Common myeloid progenitor, CD34-positive (primary cell): ENCODE data around the gene PDE7B.

ENCODE experiments used
- CTCF ChIA-PET: fragments of 350-600 bp; sonication (Branson Sonifier 250); formaldehyde crosslinking; loops from one replicate; lab custom pipeline; 2021; ENCODE audit warnings: antibody characterized with exemption; lab: Charles Lee
- POLR2A ChIA-PET: fragments of 350-600 bp; sonication (Branson Sonifier 250); formaldehyde crosslinking; loops from one replicate; lab custom pipeline; 2021; ENCODE audit warnings: antibody characterized with exemption; lab: Charles Lee
- DNase-seq, 3 donors: peaks; one replicate each; pipeline versions ENCODE4 v3.0.0 to v3.0.0-alpha.2; 2013
- H3K27ac ChIP-seq, 2 experiments: 1 replicate in 1 of 2; 2 replicates in 1 of 2; pipeline ENCODE4 v1.7.0; 2013; ENCODE audit warnings: inconsistent platforms in 2 of 2, low read length in 2 of 2, mild to moderate bottlenecking in 2 of 2, low read depth in 1 of 2, moderate library complexity in 1 of 2; ENCODE audit not compliant: severe bottlenecking in 2 of 2, insufficient read depth in 1 of 2, poor library complexity in 1 of 2
- H3K27me3 ChIP-seq, 5 experiments: replicated peaks in 2 of 5; 1 replicate in 3 of 5; 2 replicates in 2 of 5; pipeline versions ENCODE4 v1.6.1 to v1.7.0; 2013; ENCODE audit warnings: low read length in 4 of 5, mild to moderate bottlenecking in 2 of 5, moderate library complexity in 2 of 5, inconsistent platforms in 1 of 5; ENCODE audit not compliant: insufficient read depth in 5 of 5, control insufficient read depth in 4 of 5
- H3K36me3 ChIP-seq, 4 experiments: 1 replicate in 2 of 4; 2 replicates in 2 of 4; pipeline versions ENCODE4 v1.6.1 to v1.7.0; 2013; ENCODE audit warnings: low read length in 3 of 4, control low read depth in 1 of 4, mild to moderate bottlenecking in 1 of 4; ENCODE audit not compliant: control insufficient read depth in 4 of 4, insufficient read depth in 4 of 4
- H3K4me1 ChIP-seq, 4 experiments: 1 replicate in 3 of 4; 2 replicates in 1 of 4; pipeline versions ENCODE4 v1.6.1 to v1.7.1; 2013; ENCODE audit warnings: low read length in 3 of 4, mild to moderate bottlenecking in 3 of 4, control low read depth in 1 of 4, inconsistent platforms in 1 of 4, moderate library complexity in 1 of 4; ENCODE audit not compliant: control insufficient read depth in 4 of 4, insufficient read depth in 4 of 4; ENCODE audit errors: control extremely low read depth in 1 of 4
- H3K4me3 ChIP-seq, 7 experiments: 1 replicate in 4 of 7; 2 replicates in 3 of 7; pipeline versions ENCODE4 v1.5.1 to v1.7.0; 2013; ENCODE audit warnings: mild to moderate bottlenecking in 7 of 7, low read length in 6 of 7, moderate library complexity in 6 of 7, inconsistent platforms in 2 of 7, low read depth in 2 of 7, control low read depth in 1 of 7; ENCODE audit not compliant: insufficient read depth in 4 of 7, control insufficient read depth in 1 of 7; ENCODE audit errors: extremely low read depth in 1 of 7
- H3K9me3 ChIP-seq, 5 experiments: 1 replicate in 4 of 5; 2 replicates in 1 of 5; pipeline versions ENCODE4 v1.6.1 to v1.7.1; 2013; ENCODE audit warnings: low read length in 4 of 5, mild to moderate bottlenecking in 2 of 5, inconsistent platforms in 1 of 5, low read depth in 1 of 5, moderate library complexity in 1 of 5; ENCODE audit not compliant: control insufficient read depth in 4 of 5, insufficient read depth in 2 of 5; ENCODE audit errors: control extremely low read depth in 1 of 5
- WGBS: methylation state at CpG from one replicate; pipeline ENCODE4 v1.1.5; 2013; ENCODE audit not compliant: insufficient coverage; 5-methylcytosine and 5-hydroxymethylcytosine counted together

The PDE7B gene

DNA sequence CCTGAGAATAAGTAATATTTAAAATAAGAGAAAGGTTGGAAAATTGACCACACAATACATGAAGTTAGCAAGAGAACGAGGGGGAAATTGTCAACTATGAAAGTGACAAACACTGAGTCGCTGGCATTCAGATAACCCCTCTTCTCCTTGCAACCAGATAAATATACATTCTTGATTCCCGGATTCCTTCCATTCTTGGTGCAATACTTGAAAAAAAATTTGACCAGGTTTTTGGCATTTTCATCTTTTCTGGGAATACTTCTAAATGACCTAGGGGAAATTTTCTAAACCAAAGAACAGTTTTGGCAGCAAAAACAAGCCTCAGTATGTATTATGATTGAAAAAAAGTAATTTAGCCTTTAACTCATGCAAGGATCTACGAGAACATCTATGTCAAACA is 164.0 kb downstream of the PDE7B start:
- H3K9me3 ChIP-seq = no peaks in the 10 kb centered on the region
- 90% methylated on average over 2 of the region's 4 CpGs for WGBS
- no peak overlapping the region for H3K27ac ChIP-seq
- no peak for DNase-seq
- ChIA-PET POLR2A (no interaction called here), CTCF (no interaction called here)
- H3K27me3 ChIP-seq = no peaks in the 10 kb centered on the region
- no peaks in the 10 kb centered on the region for H3K36me3 ChIP-seq
- no peak overlapping the region for H3K4me3 ChIP-seq
- H3K4me1 ChIP-seq = peaks cover 0 to 3% (median 0%) of the 10 kb centered on the region in 4 experiments

DNA sequence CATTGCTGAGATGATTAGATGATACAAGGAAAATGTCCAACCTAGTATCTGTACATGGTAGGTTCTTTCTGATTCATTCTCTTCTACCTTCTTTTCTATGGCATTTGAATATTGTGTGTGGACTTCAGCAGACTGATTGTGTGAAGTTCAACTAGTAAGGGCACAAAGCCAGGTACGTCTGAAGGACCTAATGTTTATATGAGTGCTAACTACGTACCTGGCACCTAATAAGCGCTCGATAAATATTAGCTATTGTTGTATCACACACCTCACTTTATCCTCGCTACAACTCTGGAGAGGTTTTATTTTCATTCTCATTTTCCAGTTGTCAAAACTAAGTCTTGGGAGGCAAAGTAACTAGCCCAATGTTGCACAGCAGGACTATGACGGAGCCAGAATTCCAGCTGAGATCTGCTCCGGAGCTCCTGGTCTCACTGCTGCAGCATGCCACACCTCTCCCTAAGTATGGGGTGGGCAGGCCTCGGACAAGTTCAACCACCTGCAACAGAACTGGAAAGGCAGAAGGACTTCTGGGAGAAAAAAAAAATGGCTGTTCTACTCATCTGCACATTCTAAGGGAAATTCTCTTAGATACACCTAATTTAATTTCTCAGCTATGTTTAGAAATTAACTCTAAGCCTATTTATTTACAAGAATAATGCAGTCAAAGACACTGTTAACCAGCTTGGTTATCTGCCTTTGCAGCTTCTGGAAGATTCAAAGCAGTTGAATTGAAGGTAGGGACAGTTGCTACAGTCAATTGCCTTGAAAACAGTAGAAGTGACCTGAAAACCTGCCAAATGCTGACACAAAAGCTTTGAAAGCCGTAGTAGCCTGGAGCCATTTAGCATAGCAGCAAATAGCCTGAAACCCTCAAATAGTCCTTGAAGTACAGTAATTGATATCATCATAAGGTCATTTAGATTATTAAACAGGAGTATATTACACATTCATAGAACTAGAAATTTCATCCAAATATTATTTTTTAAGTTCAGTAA is 165.0 kb downstream of the PDE7B start:
- ChIA-PET POLR2A (no interaction called here), CTCF (interaction anchor here (0.6 kb wide), 1 partner anchor 565 kb away, joined by 3 read pairs; no protein-coding TSS in a partner anchor)
- WGBS = 100% methylated on average over 3 of the region's 9 CpGs
- H3K27me3 ChIP-seq = no peaks in the 10 kb centered on the region
- no peaks in the 10 kb centered on the region for H3K36me3 ChIP-seq
- peaks cover 0 to 2% (median 0%) of the 10 kb centered on the region in 4 experiments for H3K4me1 ChIP-seq
- no peak for DNase-seq
- no peak overlapping the region for H3K4me3 ChIP-seq
- no peak overlapping the region for H3K27ac ChIP-seq
- H3K9me3 ChIP-seq = no peaks in the 10 kb centered on the region

DNA sequence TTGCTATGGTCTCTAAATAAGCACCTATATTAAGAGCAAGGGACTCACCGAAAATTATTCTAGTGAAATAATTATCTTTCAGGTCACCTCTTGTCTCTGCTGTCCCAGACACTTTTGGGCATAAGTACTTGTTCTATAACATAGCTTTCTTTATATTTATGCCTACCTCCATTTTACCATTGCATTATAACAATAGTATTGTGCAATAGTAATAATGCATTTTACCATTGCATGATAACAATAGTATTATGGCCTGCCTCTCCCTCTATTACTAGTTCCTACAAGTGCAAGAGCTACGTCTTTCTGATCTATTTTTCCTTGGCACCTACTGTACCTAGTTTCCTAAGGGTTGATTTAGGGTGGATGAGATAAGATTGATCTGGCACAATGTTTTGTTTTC is 169.2 kb downstream of the PDE7B start:
- no peaks in the 10 kb centered on the region for H3K4me1 ChIP-seq
- ChIA-PET POLR2A (no interaction called here), CTCF (no interaction called here)
- WGBS = no CpG with 5 or more reads among the region's 2 CpGs
- H3K36me3 ChIP-seq = no peaks in the 10 kb centered on the region
- H3K27me3 ChIP-seq = no peaks in the 10 kb centered on the region
- no peak for DNase-seq
- no peak overlapping the region for H3K27ac ChIP-seq
- no peaks in the 10 kb centered on the region for H3K9me3 ChIP-seq
- H3K4me3 ChIP-seq = no peak overlapping the region

DNA sequence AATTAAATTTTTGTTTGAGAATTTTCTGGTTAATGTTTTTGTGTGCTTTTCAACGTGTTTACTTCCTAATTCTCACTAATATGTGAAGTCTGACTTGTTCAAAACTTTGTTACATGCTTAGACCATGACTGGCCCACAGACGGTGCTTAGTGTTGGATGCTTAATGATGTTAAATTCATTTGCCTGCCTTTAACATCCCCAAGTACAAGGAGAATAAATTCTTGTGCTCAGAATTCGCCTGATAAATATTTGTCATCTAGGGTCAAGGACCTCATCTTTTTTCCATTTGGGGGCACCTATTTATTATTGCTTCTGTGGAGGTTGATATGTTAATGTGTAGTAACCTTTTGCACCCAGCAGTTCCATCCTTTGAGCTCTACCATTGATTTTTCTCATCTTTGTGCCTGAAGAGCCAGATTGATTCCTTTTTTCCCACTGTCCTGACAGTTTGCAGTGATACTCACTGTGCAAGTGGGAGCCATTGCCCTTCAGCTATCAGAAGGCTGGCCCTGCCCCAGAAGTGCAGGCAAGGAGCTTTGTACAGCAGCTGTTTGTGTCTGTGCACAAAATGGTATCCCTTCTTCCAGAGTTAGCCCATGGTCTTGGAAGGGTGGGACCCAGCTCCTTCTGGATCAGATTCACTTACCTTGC is 170.8 kb downstream of the PDE7B start:
- H3K27me3 ChIP-seq = no peaks in the 10 kb centered on the region
- H3K9me3 ChIP-seq = no peaks in the 10 kb centered on the region
- H3K36me3 ChIP-seq = no peaks in the 10 kb centered on the region
- WGBS = 86% methylated on average over 1 of the region's 3 CpGs
- H3K4me1 ChIP-seq = no peaks in the 10 kb centered on the region
- H3K4me3 ChIP-seq = no peak overlapping the region
- CTCF ChIA-PET = interaction anchor here (0.9 to 1.5 kb wide), 2 partner anchors 10 to 180 kb away, joined by 3 to 5 read pairs; no protein-coding TSS in a partner anchor
- DNase-seq = no peak
- no peak overlapping the region for H3K27ac ChIP-seq
- POLR2A ChIA-PET = interaction anchor here (0.6 kb wide), 1 partner anchor 1785 kb away, joined by 4 read pairs; no protein-coding TSS in a partner anchor

DNA sequence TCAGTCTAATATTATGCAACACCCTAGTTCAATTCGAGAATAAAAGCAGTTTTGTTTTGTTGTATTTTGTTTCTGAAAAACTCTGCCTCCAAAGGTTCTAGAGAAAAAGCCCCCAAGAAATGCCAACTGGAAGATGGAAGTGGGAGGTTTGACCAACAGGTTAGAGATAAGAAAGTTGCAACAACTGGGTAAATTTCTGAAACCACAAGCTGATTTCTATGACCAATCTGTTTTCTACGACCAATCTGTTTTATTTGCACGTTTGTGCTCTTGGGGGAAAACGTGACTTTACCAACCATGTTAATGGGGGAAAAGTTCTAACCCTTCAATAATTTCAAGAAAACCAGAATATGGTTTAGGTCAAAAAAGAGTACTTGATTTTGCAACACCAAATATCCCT is 173.2 kb downstream of the PDE7B start:
- Histone ChIP-seq H3K27me3 (no peaks in the 10 kb centered on the region), H3K4me1 (no peaks in the 10 kb centered on the region), H3K9me3 (no peaks in the 10 kb centered on the region), H3K4me3 (no peak overlapping the region), H3K27ac (no peak overlapping the region), H3K36me3 (no peaks in the 10 kb centered on the region)
- ChIA-PET POLR2A (no interaction called here), CTCF (no interaction called here)
- WGBS = 100% methylated on average over 3 of the region's 4 CpGs
- DNase-seq = no peak

DNA sequence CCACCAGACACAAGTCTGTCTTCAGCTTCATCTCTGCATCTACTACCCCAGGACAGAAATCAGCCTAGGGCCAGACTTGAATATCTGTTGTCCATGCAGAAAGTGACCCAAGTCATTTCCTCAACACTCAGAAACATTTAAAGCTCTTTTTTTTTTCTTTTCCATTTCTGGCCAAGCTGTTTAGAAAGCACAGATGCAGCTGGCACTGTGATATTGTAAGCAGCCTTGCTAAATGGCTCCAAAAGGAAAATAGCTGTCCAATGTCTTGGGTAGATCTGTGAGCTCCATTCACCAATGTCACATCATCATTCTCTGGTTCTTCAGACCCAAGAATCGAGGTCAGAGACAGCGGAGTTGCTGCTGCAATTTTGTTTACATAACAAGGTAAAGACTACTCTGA is 174.2 kb downstream of the PDE7B start:
- no peak overlapping the region for H3K27ac ChIP-seq
- H3K4me1 ChIP-seq = no peaks in the 10 kb centered on the region
- WGBS = 100% methylated on average over 2 of the region's 2 CpGs
- DNase-seq = no peak
- no peaks in the 10 kb centered on the region for H3K27me3 ChIP-seq
- no peaks in the 10 kb centered on the region for H3K36me3 ChIP-seq
- CTCF ChIA-PET = no interaction called here
- H3K4me3 ChIP-seq = no peak overlapping the region
- no peaks in the 10 kb centered on the region for H3K9me3 ChIP-seq
- POLR2A ChIA-PET = interaction anchor here (0.6 kb wide), 1 partner anchor 87 kb away, joined by 3 read pairs; no protein-coding TSS in a partner anchor

DNA sequence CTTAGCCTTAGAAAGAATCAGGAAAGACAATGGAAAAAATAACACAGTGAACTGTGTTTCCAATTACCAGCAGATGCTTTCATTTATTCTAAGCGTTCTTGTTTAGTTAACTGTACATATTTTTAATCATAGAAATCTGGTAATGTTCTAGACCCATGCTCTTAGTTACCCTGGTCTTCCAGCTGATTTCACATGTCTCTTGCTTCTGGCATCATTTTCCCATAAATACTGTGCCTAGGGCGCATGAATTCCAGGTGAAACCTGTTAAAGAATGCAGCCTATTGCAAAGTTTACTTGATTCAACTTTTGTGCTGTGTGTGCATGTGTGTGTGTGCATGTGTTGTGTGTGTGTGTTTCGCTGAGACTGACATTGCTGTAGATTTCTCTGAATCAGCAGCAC is 178.6 kb downstream of the PDE7B start:
- H3K4me1 ChIP-seq = peaks cover 0 to 1% (median under 1%) of the 10 kb centered on the region in 4 experiments
- no peaks in the 10 kb centered on the region for H3K27me3 ChIP-seq
- no peaks in the 10 kb centered on the region for H3K9me3 ChIP-seq
- H3K36me3 ChIP-seq = no peaks in the 10 kb centered on the region
- no peak overlapping the region for H3K27ac ChIP-seq
- DNase-seq = no peak
- POLR2A ChIA-PET = no interaction called here
- CTCF ChIA-PET = interaction anchor here (1.4 kb wide), 1 partner anchor 197 kb away, joined by 3 read pairs; no protein-coding TSS in a partner anchor
- 100% methylated on average over 1 of the region's 3 CpGs for WGBS
- H3K4me3 ChIP-seq = no peak overlapping the region
